HEK293 (cell line): ENCODE results near the gene PRKCG.

Experiments
- CTCF ChIA-PET: fragments of 350-600 bp; formaldehyde crosslinking; extraction: SDS; loops from one replicate; lab custom pipeline; 2021; ENCODE audit warnings: antibody characterized with exemption; lab: Yijun Ruan, JAX
- POLR2A ChIA-PET: fragments of 300-600 bp; formaldehyde crosslinking; extraction: SDS; loops from one replicate; lab custom pipeline; 2020; ENCODE audit warnings: antibody characterized with exemption, inconsistent platforms; lab: Yijun Ruan, JAX
- H3K27ac ChIP-seq: fragments of 200-500 bp; sonication (Bioruptor generic); 2 replicates; pipeline ENCODE4 v1.5.1; 2014; ENCODE audit warnings: low read depth, low read length, control low read depth, inconsistent platforms; ENCODE audit errors: extremely low read depth
- H3K36me3 ChIP-seq, 2 experiments: fragments of 200-500 bp in 1 of 2; sonication (Bioruptor generic) in 1 of 2; 1 replicate in 1 of 2; 2 replicates in 1 of 2; pipeline ENCODE4 v1.5.1; 2014 to 2017; ENCODE audit warnings: inconsistent platforms in 2 of 2, low read length in 2 of 2; ENCODE audit not compliant: control insufficient read depth in 2 of 2, insufficient read depth in 1 of 2
- H3K4me1 ChIP-seq: fragments of 200-500 bp; sonication (Bioruptor generic); 2 replicates; pipeline ENCODE4 v1.5.1; 2014; ENCODE audit warnings: mild to moderate bottlenecking, low read length, inconsistent platforms; ENCODE audit not compliant: control insufficient read depth, insufficient read depth
- H3K4me3 ChIP-seq: 2 replicates; pipeline ENCODE4 v1.5.1; 2011; ENCODE audit warnings: low read depth, mild to moderate bottlenecking, control low read depth, low read length, moderate library complexity
- H3K9me3 ChIP-seq: fragments of 200-500 bp; sonication (Bioruptor generic); 2 replicates; pipeline ENCODE4 v1.5.1; 2014; ENCODE audit warnings: low read depth, low read length, inconsistent platforms; ENCODE audit not compliant: control insufficient read depth, insufficient read depth
- KLF10 ChIP-seq: fragments of 450-650 bp; IDR thresholded peaks from 2 replicates; pipeline ENCODE4 v1.5.1; 2018; ENCODE audit warnings: missing biosample characterization, mild to moderate bottlenecking, missing genetic modification characterization
- PRDM1 ChIP-seq: fragments of 450-650 bp; formaldehyde crosslinking; IDR thresholded peaks from 2 replicates; pipeline ENCODE4; 2016; ENCODE audit warnings: missing biosample characterization, missing genetic modification characterization
- SP3 ChIP-seq: fragments of 450-650 bp; formaldehyde crosslinking; IDR thresholded peaks from 2 replicates; pipeline ENCODE4 v1.5.1; 2016; ENCODE audit warnings: missing biosample characterization, missing genetic modification characterization
- ZBTB11 ChIP-seq: fragments of 450-650 bp; formaldehyde crosslinking; conservative IDR thresholded peaks from 2 replicates; pipeline ENCODE4 v1.5.1; 2016; ENCODE audit warnings: low read depth, missing biosample characterization, missing genetic modification characterization
- ZFP41 ChIP-seq: fragments of 450-650 bp; formaldehyde crosslinking; IDR thresholded peaks from 2 replicates; pipeline ENCODE4 v1.5.1; 2016; ENCODE audit warnings: missing biosample characterization, missing genetic modification characterization, borderline replicate concordance
- ZNF366 ChIP-seq: fragments of 450-650 bp; formaldehyde crosslinking; conservative IDR thresholded peaks from 2 replicates; pipeline ENCODE4 v1.5.1; 2016; ENCODE audit warnings: missing biosample characterization, missing genetic modification characterization
- ZNF654 ChIP-seq: fragments of 450-650 bp; formaldehyde crosslinking; IDR thresholded peaks from 2 replicates; pipeline ENCODE4 v1.5.1; 2016; ENCODE audit warnings: low read depth, missing biosample characterization, missing genetic modification characterization
- ZNF658 ChIP-seq: fragments of 450-650 bp; formaldehyde crosslinking; IDR thresholded peaks from 2 replicates; pipeline ENCODE4; 2016; ENCODE audit warnings: missing biosample characterization, missing genetic modification characterization
- ZNF701 ChIP-seq: fragments of 450-650 bp; formaldehyde crosslinking; IDR thresholded peaks from 2 replicates; pipeline ENCODE4 v1.5.1; 2016; ENCODE audit warnings: missing biosample characterization, missing genetic modification characterization
- ZNF76 ChIP-seq: fragments of 450-650 bp; formaldehyde crosslinking; IDR thresholded peaks from 2 replicates; pipeline ENCODE4; 2016; ENCODE audit warnings: low read depth, missing biosample characterization, missing genetic modification characterization, borderline replicate concordance
- ZSCAN16 ChIP-seq: fragments of 450-650 bp; formaldehyde crosslinking; IDR thresholded peaks from 2 replicates; pipeline ENCODE4 v1.5.1; 2016; ENCODE audit warnings: missing biosample characterization, missing genetic modification characterization
- ZSCAN4 ChIP-seq: fragments of 450-650 bp; formaldehyde crosslinking; IDR thresholded peaks from 2 replicates; pipeline ENCODE4 v1.5.1; 2017; ENCODE audit warnings: missing biosample characterization, missing genetic modification characterization
- TF ChIP-seq, protein P1 (sequence below): fragments of 450-650 bp; IDR thresholded peaks from 2 replicates; pipeline ENCODE4 v1.5.1; 2018; ENCODE audit warnings: missing biosample characterization, mild to moderate bottlenecking, missing genetic modification characterization

Gene PRKCG

DNA sequence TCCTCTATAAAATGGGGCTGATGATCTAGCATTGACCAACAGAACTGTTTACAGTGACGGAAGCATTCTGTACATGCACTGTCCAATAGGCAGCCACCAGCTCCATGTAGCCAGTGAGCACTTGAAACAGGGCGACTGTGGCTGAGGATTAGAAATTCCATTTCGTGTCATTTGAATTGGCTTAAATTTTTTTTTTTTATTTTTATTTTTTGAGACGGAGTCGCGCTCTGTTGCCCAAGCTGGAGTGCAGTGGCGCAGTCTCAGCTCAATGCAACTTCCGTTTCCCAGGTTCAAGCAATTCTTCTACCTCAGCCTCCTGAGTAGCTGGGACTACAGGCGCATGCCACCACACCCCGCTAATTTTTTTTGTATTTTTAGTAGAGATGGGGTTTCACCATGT is 3.0 kb downstream of the PRKCG start (continued):
- no peak for TF ChIP-seq ZNF658 (tag by site-specific recombination)

- H3K9me3 ChIP-seq: no peaks in the 10 kb centered on the region
- TF ChIP-seq ZNF654 (no peak), ZNF366 (tag by site-specific recombination) (peak; percentile 44; the same call in 1 of the 2 replicates), ZSCAN4 (tag by site-specific recombination) (peak; percentile 91), PRDM1 (tag by site-specific recombination) (peak; percentile 63)
- TF ChIP-seq, protein P1, sequence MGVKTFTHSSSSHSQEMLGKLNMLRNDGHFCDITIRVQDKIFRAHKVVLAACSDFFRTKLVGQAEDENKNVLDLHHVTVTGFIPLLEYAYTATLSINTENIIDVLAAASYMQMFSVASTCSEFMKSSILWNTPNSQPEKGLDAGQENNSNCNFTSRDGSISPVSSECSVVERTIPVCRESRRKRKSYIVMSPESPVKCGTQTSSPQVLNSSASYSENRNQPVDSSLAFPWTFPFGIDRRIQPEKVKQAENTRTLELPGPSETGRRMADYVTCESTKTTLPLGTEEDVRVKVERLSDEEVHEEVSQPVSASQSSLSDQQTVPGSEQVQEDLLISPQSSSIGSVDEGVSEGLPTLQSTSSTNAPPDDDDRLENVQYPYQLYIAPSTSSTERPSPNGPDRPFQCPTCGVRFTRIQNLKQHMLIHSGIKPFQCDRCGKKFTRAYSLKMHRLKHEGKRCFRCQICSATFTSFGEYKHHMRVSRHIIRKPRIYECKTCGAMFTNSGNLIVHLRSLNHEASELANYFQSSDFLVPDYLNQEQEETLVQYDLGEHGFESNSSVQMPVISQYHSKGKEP (tag by site-specific recombination): no peak
- TF ChIP-seq, all 188 proteins: peak for 3
- no peak overlapping the region for H3K27ac ChIP-seq
- ChIA-PET CTCF (no interaction called here), POLR2A (interaction anchor here (0.6 to 0.8 kb wide), 2 partner anchors 88 to 733 kb away, joined by 4 to 7 read pairs; partner anchors contain the start of gene ZNF347)
- H3K4me1 ChIP-seq: peaks cover 2% of the 10 kb centered on the region; the same call in 1 of the 2 replicates
- H3K4me3 ChIP-seq: no peak overlapping the region
- H3K36me3 ChIP-seq: no peaks in the 10 kb centered on the region
These were observed 10.4 kb downstream of the PRKCG start for GRCh38 chr19:53892301-53892980.

DNA sequence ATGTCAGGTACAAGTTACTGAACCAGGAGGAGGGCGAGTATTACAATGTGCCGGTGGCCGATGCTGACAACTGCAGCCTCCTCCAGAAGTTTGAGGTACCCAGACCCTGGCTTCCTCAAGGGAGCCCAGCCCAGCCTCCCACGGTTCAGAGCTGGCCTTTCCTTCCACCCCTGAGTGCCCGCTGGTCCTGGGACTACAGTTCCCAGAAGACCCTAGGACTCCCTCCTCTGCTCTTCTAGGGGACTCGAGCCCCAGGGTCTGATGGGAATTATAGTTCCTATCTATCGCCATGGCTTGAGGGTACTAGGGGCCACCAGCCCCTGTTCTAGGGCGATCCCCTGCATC is 11.0 kb downstream of the PRKCG start:
- CTCF ChIA-PET: no interaction called here
- TF ChIP-seq ZSCAN4 (tag by site-specific recombination) (0 out of 2 replicates have a peak, but pooled peaks have one; percentile 22), ZNF701 (tag by site-specific recombination) (peak; percentile 69; the same call in 1 of the 2 replicates), ZNF76 (tag by site-specific recombination) (peak; percentile 84), ZSCAN16 (tag by site-specific recombination) (no peak), KLF10 (tag by site-specific recombination) (no peak), ZFP41 (tag by site-specific recombination) (no peak), SP3 (tag by site-specific recombination) (no peak), ZBTB11 (no peak)
- no peak overlapping the region for H3K27ac ChIP-seq
- POLR2A ChIA-PET: no interaction called here
- no peaks in the 10 kb centered on the region for H3K36me3 ChIP-seq
- no peaks in the 10 kb centered on the region for H3K9me3 ChIP-seq
- H3K4me3 ChIP-seq: no peak overlapping the region
- H3K4me1 ChIP-seq: peaks cover 2% of the 10 kb centered on the region; the same call in 1 of the 2 replicates
